ENCODE measurements around the gene BTG4. TPM values are rescaled to one million over a fixed set of nuclear protein-coding genes. Genes with fewer than 3 reads are reported as not detected.

The BTG4 gene
- total and polyA plus RNA-seq, 2 of the 8 experiments (the other 6 are each of a cell fraction or from before 2014, with no cell fraction given), result 0.06 TPM; not detected in 1

- H3K14ac ChIP-seq (ENCODE audit: insufficient read length), result no peak overlapping the region
- no peak overlapping the region for H3K4ac ChIP-seq (replicated peaks; ENCODE audit: insufficient read length, low read depth, low read length)
- no peak overlapping the region for H2BK15ac ChIP-seq (ENCODE audit: low read length)
- ChIA-PET POLR2A (ENCODE audit: partially characterized antibody) (interaction anchor here (1.2 kb wide), 1 partner anchor 7 kb away, joined by 3 read pairs; no protein-coding TSS in a partner anchor), CTCF (ENCODE audit: partially characterized antibody) (interaction anchor here (0.7 to 5.5 kb wide), 27 partner anchors 9 to 395 kb away, joined by 3 to 72 read pairs (median 6); partner anchors contain the start of genes HOATZ, POU2AF1 and POU2AF3)
- H3K23me2 ChIP-seq (ENCODE audit: low read depth, low read length), result no peaks in the 10 kb centered on the region; the same call in 1 of the 2 replicates
- H3K79me1 ChIP-seq (ENCODE audit: low read depth, low read length), result no peaks in the 10 kb centered on the region
- H2BK5ac ChIP-seq (ENCODE audit: low read depth, low read length), result no peak overlapping the region
- H3K9ac ChIP-seq (replicated peaks in 1 of 4; ENCODE audit: extremely low read depth in 1 of 4, low read depth in 3 of 4, low read length in 3 of 4), result no peak overlapping the region
- H3K56ac ChIP-seq (replicated peaks; ENCODE audit: insufficient read length, low read depth, low read length), result no peak overlapping the region
- no peak overlapping the region for H2AK5ac ChIP-seq (ENCODE audit: low read depth, low read length)
- no peaks in the 10 kb centered on the region for H3K36me3 ChIP-seq (ENCODE audit: control insufficient read depth in 2 of 4, insufficient read depth in 4 of 4, low read length in 3 of 4)
- H2BK12ac ChIP-seq (ENCODE audit: low read depth, low read length), result no peak overlapping the region
- no peak overlapping the region for H4K8ac ChIP-seq (ENCODE audit: extremely low read depth, insufficient read depth, low read length)
- H3K27ac ChIP-seq (ENCODE audit: low read depth, low read length), result no peak overlapping the region
- H4K20me1 ChIP-seq (replicated peaks in 1 of 2; ENCODE audit: control insufficient read depth in 1 of 2, insufficient read depth in 2 of 2, low read length in 2 of 2), result no peaks in the 10 kb centered on the region
- H3K23ac ChIP-seq (ENCODE audit: insufficient read length), result no peak overlapping the region
- H3K4me1 ChIP-seq (replicated peaks in 1 of 4; ENCODE audit: control insufficient read depth in 3 of 4, insufficient read depth in 4 of 4, low read length in 3 of 4), result peaks cover 0 to 6% (median 2%) of the 10 kb centered on the region in 4 experiments; a peak in 4 of 7 replicates
- no peak overlapping the region for H4K91ac ChIP-seq (replicated peaks; ENCODE audit: insufficient read length, low read length)
- no peaks in the 10 kb centered on the region for H3K27me3 ChIP-seq (replicated peaks in 1 of 4; ENCODE audit: control insufficient read depth in 3 of 4, extremely low read depth in 1 of 4, insufficient read depth in 3 of 4, low read length in 3 of 4)
- no peak overlapping the region for H3K18ac ChIP-seq (ENCODE audit: extremely low read depth, low read length)
- DNase-seq (ENCODE audit: low read depth in 1 of 2, low spot score in 2 of 2) (no peak), FAIRE-seq (no peak)
- H2AFZ ChIP-seq (ENCODE audit: low read length), result no peak overlapping the region
- no peak overlapping the region for H3K4me2 ChIP-seq (ENCODE audit: insufficient read depth in 1 of 2, low read depth in 2 of 2, low read length in 2 of 2)
- no peak overlapping the region for H2BK120ac ChIP-seq (replicated peaks; ENCODE audit: low read depth, low read length)
- H3K9me3 ChIP-seq (ENCODE audit: insufficient read depth in 2 of 2, low read depth in 1 of 2, low read length in 1 of 2), result no peaks in the 10 kb centered on the region
- H3K79me2 ChIP-seq (ENCODE audit: control insufficient read depth in 1 of 2, insufficient read depth in 2 of 2, low read length in 2 of 2), result no peaks in the 10 kb centered on the region
- H3K4me3 ChIP-seq (ENCODE audit: extremely low read depth in 1 of 4, insufficient read depth in 2 of 4, low read depth in 3 of 4, low read length in 4 of 4), result no peak overlapping the region
- WGBS, 2 experiments (ENCODE audit: extremely low coverage in 1 of 2, insufficient coverage in 1 of 2, insufficient read length in 1 of 2, insufficient replicate concordance in 2 of 2, low coverage in 1 of 2, low lambda C conversion rate in 2 of 2, missing lambda C conversion rate in 1 of 2), result 88% methylated on average over 4 of the region's 4 CpGs; no CpG with 5 or more reads in 1 of the 2 experiments
- H2BK20ac ChIP-seq (ENCODE audit: low read length), result no peak overlapping the region
- no peak overlapping the region for H4K5ac ChIP-seq (ENCODE audit: insufficient read length, low read depth, low read length)
- TF ChIP-seq CTBP2 (IDR thresholded peaks at IDR 0.05; ENCODE audit: borderline replicate concordance, insufficient read depth, insufficient read length, low read length), result no peak
- no peak for TF ChIP-seq RNF2 (IDR thresholded peaks at IDR 0.05; ENCODE audit: borderline replicate concordance, low read depth, low read length, missing control alignments, poor library complexity, severe bottlenecking)
- TF ChIP-seq POLR2A (IDR thresholded peaks at IDR 0.05; ENCODE audit: control extremely low read depth in 1 of 2, low read depth in 2 of 2, low read length in 2 of 2), result no peak
- TF ChIP-seq RXRA (IDR thresholded peaks at IDR 0.05; ENCODE audit: insufficient read depth, low read depth, low read length), result no peak
- no peak for TF ChIP-seq SIX5 (IDR thresholded peaks at IDR 0.05; ENCODE audit: low read depth, low read length)
- TF ChIP-seq KDM4A (IDR thresholded peaks at IDR 0.05; ENCODE audit: low read depth, low read length, severe bottlenecking), result no peak
- TF ChIP-seq SRF (IDR thresholded peaks at IDR 0.05; ENCODE audit: low read depth, low read length), result no peak
- TF ChIP-seq HDAC2 (IDR thresholded peaks at IDR 0.05; ENCODE audit: borderline replicate concordance in 1 of 2, low read depth in 2 of 2, low read length in 2 of 2), result no peak
- no peak for TF ChIP-seq CHD2 (IDR thresholded peaks at IDR 0.05; ENCODE audit: low read length)
- no peak for TF ChIP-seq ATF3 (IDR thresholded peaks at IDR 0.05; ENCODE audit: insufficient read depth, low read depth, low read length)
- TF ChIP-seq POLR2AphosphoS5 (IDR thresholded peaks at IDR 0.05; ENCODE audit: low read depth, low read length), result no peak
- TF ChIP-seq CBX5 (IDR thresholded peaks at IDR 0.05; ENCODE audit: low read depth, low read length), result no peak
- no peak for TF ChIP-seq NRF1 (IDR thresholded peaks at IDR 0.05; ENCODE audit: low read depth, low read length)
- TF ChIP-seq EGR1 (IDR thresholded peaks at IDR 0.05; ENCODE audit: borderline replicate concordance, low read depth, low read length), result no peak
Observed at GRCh38 chr11:111447112-111447471, 65.1 kb downstream of the BTG4 start.

Data from H1 (cell line).